Mammary epithelial cell (primary cell): ENCODE measurements around the gene OLA1.

Source experiments
- EZH2 ChIP-seq: IDR thresholded peaks from 2 replicates; pipeline ENCODE4 v1.6.1; 2012; ENCODE audit warnings: low read length, inconsistent platforms, borderline replicate concordance
- TF ChIP-seq, protein P1 (sequence below), 2 donors: IDR thresholded peaks in 1 of 2; conservative IDR thresholded peaks in 1 of 2; 2 replicates each; pipeline ENCODE4 v1.5.1; 2011 to 2012; ENCODE audit warnings: inconsistent platforms in 2 of 2, low read length in 2 of 2, mild to moderate bottlenecking in 2 of 2, control low read depth in 1 of 2, low read depth in 1 of 2; ENCODE audit not compliant: insufficient read depth in 1 of 2; ENCODE audit errors: extremely low read depth in 1 of 2

DNA sequence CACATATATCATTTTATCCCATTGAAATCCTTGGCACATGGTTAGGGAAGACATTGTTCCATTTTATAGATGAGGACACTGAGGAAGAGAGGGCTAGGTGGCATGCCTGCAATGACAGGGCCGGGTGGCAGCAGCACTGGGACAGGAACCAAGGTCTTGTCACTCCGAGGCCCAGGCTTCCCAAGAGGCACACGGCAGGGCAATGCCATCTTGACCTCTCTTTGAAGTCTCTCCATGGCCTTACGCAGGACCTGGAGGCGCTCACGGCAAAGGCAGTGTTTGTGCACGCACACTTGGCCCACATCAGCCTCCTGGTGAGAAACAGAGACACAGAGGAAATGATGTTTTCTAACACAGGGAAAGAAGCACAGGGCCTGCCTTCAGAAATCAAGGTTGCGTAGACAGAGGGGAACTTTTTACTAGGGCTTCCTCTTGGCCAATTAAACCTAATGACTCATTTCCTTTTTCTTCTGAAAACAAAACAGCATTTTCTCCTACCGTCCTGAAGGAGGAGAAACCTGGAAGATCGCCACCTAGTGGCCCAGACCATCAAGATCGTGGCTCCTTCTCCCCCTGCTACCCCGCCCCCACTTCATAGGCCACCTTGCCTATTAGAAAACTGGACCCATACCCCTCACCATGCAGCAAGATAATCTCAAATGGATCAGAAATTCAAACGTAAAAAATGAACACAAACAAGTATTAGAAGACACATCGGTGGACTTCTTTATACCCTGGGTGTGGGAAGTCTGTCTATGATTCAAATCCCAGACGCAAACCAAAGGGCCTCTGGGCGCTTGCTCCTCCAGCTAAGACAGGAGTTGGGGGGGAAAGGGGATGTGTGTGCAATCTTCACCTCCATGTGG lies 208.5 kb downstream of the OLA1 start:
- TF ChIP-seq, protein P1, sequence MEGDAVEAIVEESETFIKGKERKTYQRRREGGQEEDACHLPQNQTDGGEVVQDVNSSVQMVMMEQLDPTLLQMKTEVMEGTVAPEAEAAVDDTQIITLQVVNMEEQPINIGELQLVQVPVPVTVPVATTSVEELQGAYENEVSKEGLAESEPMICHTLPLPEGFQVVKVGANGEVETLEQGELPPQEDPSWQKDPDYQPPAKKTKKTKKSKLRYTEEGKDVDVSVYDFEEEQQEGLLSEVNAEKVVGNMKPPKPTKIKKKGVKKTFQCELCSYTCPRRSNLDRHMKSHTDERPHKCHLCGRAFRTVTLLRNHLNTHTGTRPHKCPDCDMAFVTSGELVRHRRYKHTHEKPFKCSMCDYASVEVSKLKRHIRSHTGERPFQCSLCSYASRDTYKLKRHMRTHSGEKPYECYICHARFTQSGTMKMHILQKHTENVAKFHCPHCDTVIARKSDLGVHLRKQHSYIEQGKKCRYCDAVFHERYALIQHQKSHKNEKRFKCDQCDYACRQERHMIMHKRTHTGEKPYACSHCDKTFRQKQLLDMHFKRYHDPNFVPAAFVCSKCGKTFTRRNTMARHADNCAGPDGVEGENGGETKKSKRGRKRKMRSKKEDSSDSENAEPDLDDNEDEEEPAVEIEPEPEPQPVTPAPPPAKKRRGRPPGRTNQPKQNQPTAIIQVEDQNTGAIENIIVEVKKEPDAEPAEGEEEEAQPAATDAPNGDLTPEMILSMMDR (conservative IDR thresholded peaks at IDR 0.05 in 1 of 2, IDR thresholded peaks at IDR 0.05 in 1 of 2; ENCODE audit: extremely low read depth in 1 of 2, insufficient read depth in 1 of 2, low read depth in 1 of 2, low read length in 2 of 2): peak; percentile 80 to 93
- TF ChIP-seq EZH2: no peak
